OCI-LY3 (cell line): ENCODE data around the gene NRDC.

ENCODE experiments used
- CTCF ChIP-seq: fragments of 200-600, 300-600 bp; sonication (generic); IDR thresholded peaks from 2 replicates; pipeline ENCODE4 v1.5.1; 2014; ENCODE audit warnings: antibody characterized with exemption, low read length, low read depth
- EZH2phosphoT487 ChIP-seq: fragments of 200-600 bp; shearing (Covaris generic); IDR thresholded peaks from 2 replicates; pipeline ENCODE4 v1.6.1; 2018; ENCODE audit warnings: antibody characterized with exemption, mixed run types, low read depth

GRCh38 chr1:51878616-51879336, at the start of gene NRDC:
- no peak for TF ChIP-seq CTCF
- TF ChIP-seq EZH2phosphoT487: no peak
